HepG2 (cell line): ENCODE data around the gene PRKAB1. TPM values are rescaled to one million over a fixed set of nuclear protein-coding genes. Genes with fewer than 3 reads are reported as not detected.

Experiments
- ATAC-seq: fragments of 200-7000 bp; cut with Tn5 transposase; 3 replicates; pipeline ENCODE4 v1.9.1; 2020; ENCODE audit warnings: mild to moderate bottlenecking, moderate library complexity
- BruUV-seq: library from RNA; stranded (reverse); fragments of 400-500 nt; replicated peaks from 2 replicates; lab custom pipeline; 2021; lab: Mats Ljungman, UMichigan
- CTCF ChIA-PET: fragments of 300-600 bp; formaldehyde crosslinking; extraction: SDS; loops from one replicate; lab custom pipeline; 2021; ENCODE audit warnings: low total read pairs, inconsistent platforms, low intra/inter-chr PET ratio; lab: Yijun Ruan, JAX
- POLR2A ChIA-PET: fragments of 350-600 bp; sonication (Branson Sonifier 250); formaldehyde crosslinking; loops from one replicate; lab custom pipeline; 2020; ENCODE audit warnings: antibody characterized with exemption, inconsistent platforms; lab: Yijun Ruan, JAX
- DNase-seq: peaks from one replicate; pipeline ENCODE4 v3.0.0-alpha.2; 2015; ENCODE audit warnings: low spot score
- FAIRE-seq: peaks from 3 replicates; lab custom pipeline; 2011; peaks lifted over from hg19 to GRCh38; lab: Jason Lieb, UNC
- H2AFZ ChIP-seq: one replicate; pipeline ENCODE4 v1.6.1; 2011; ENCODE audit warnings: low read length, inconsistent platforms
- H3K27ac ChIP-seq: fragments of 300-600 bp; 3 replicates; pipeline ENCODE4 v1.8.0; 2011; ENCODE audit warnings: mixed run types, mild to moderate bottlenecking, mixed read lengths, low read length, inconsistent platforms; ENCODE audit not compliant: insufficient read depth; ENCODE audit errors: extremely low read length
- H3K27me3 ChIP-seq, 2 experiments: fragments of 200-600 bp in 1 of 2; 2 replicates in 1 of 2; 3 replicates in 1 of 2; pipeline versions ENCODE4 v1.6.0 to v1.8.0; 2011; ENCODE audit warnings: low read length in 2 of 2, mild to moderate bottlenecking in 2 of 2, moderate library complexity in 2 of 2, inconsistent platforms in 1 of 2; ENCODE audit not compliant: insufficient read depth in 2 of 2, control insufficient read depth in 1 of 2
- H3K36me3 ChIP-seq, 2 experiments: fragments of 200-600 bp in 1 of 2; replicated peaks in 1 of 2; 2 replicates in 1 of 2; 3 replicates in 1 of 2; pipeline versions ENCODE4 v1.5.1 to v1.8.0; 2011; ENCODE audit warnings: low read length in 2 of 2, inconsistent platforms in 1 of 2; ENCODE audit not compliant: insufficient read depth in 2 of 2, control insufficient read depth in 1 of 2
- H3K4me1 ChIP-seq: 2 replicates; pipeline ENCODE4 v1.5.1; 2012; ENCODE audit warnings: low read length, inconsistent platforms; ENCODE audit not compliant: insufficient read depth
- H3K4me2 ChIP-seq: 2 replicates; pipeline ENCODE4 v1.6.0; 2011; ENCODE audit warnings: low read depth, low read length, inconsistent platforms
- H3K4me3 ChIP-seq, 3 experiments: fragments of 200-600 bp in 1 of 3; sonication (generic), shearing (Covaris generic) in 1 of 3; replicated peaks in 1 of 3; 2 replicates each; pipeline ENCODE4 v1.5.1; 2011 to 2016; ENCODE audit warnings: low read length in 3 of 3, inconsistent platforms in 2 of 3, low read depth in 2 of 3, mild to moderate bottlenecking in 2 of 3, control low read depth in 1 of 3, mixed read lengths in 1 of 3; ENCODE audit not compliant: insufficient read depth in 1 of 3
- H3K79me2 ChIP-seq: one replicate; pipeline ENCODE4 v1.6.1; 2011; ENCODE audit warnings: low read length, inconsistent platforms; ENCODE audit not compliant: insufficient read depth
- H3K9ac ChIP-seq: 2 replicates; pipeline ENCODE4 v1.6.0; 2011; ENCODE audit warnings: mild to moderate bottlenecking, low read depth, low read length, inconsistent platforms; ENCODE audit not compliant: insufficient read depth
- H3K9me3 ChIP-seq: 2 replicates; pipeline ENCODE4 v1.5.1; 2012; ENCODE audit warnings: mild to moderate bottlenecking, low read length
- H4K20me1 ChIP-seq: 2 replicates; pipeline ENCODE4 v1.6.0; 2011; ENCODE audit warnings: inconsistent platforms, mild to moderate bottlenecking, low read length, moderate library complexity; ENCODE audit not compliant: insufficient read depth
- BHLHE40 ChIP-seq: IDR thresholded peaks from 2 replicates; pipeline ENCODE4 v1.6.1; 2011; ENCODE audit warnings: low read length, improper control_type of control experiment
- GABPA ChIP-seq, 2 experiments: IDR thresholded peaks; 2 replicates each; pipeline ENCODE4 v1.6.1; 2011 to 2016; ENCODE audit warnings: low read depth in 2 of 2, low read length in 1 of 2, missing biosample characterization in 1 of 2, missing genetic modification characterization in 1 of 2
- HDAC6 ChIP-seq: fragments of 200-600 bp; sonication (generic); IDR thresholded peaks from 2 replicates; pipeline ENCODE4 v1.7.0; 2017; ENCODE audit warnings: mild to moderate bottlenecking, antibody characterized with exemption, low read length, low read depth
- HMG20A ChIP-seq: IDR thresholded peaks from 2 replicates; pipeline ENCODE4 v1.6.1; 2016; ENCODE audit warnings: borderline replicate concordance
- MEIS1 ChIP-seq: sonication (generic); formaldehyde crosslinking; IDR thresholded peaks from 2 replicates; pipeline ENCODE4 v1.9.0; 2021; ENCODE audit warnings: mild to moderate bottlenecking, missing genetic modification reagents, moderate library complexity, borderline replicate concordance
- NFRKB ChIP-seq: fragments of 450-650 bp; IDR thresholded peaks from 2 replicates; pipeline ENCODE4 v1.6.1; 2017
- NRL ChIP-seq: sonication (generic); formaldehyde crosslinking; IDR thresholded peaks from 2 replicates; pipeline ENCODE4 v1.5.0; 2020; ENCODE audit warnings: missing genetic modification reagents, mild to moderate bottlenecking, moderate library complexity, borderline replicate concordance
- PHF21A ChIP-seq: sonication (generic); formaldehyde crosslinking; IDR thresholded peaks from 2 replicates; pipeline ENCODE4 v1.5.0; 2020; ENCODE audit warnings: mild to moderate bottlenecking, missing genetic modification reagents
- PHF8 ChIP-seq: sonication (generic); formaldehyde crosslinking; IDR thresholded peaks from 2 replicates; pipeline ENCODE4 v1.5.0; 2020; ENCODE audit warnings: missing genetic modification reagents
- ZBTB8A ChIP-seq: sonication (generic); formaldehyde crosslinking; IDR thresholded peaks from 2 replicates; pipeline ENCODE4 v1.4.0; 2020; ENCODE audit warnings: mild to moderate bottlenecking, low read depth, missing genetic modification reagents, borderline replicate concordance
- ZNF326 ChIP-seq: sonication (generic); formaldehyde crosslinking; IDR thresholded peaks from 2 replicates; pipeline ENCODE4 v1.4.0; 2020; ENCODE audit warnings: missing genetic modification reagents, borderline replicate concordance
- ZNF431 ChIP-seq: sonication (generic); formaldehyde crosslinking; IDR thresholded peaks from 2 replicates; pipeline ENCODE4 v1.9.0; 2022; ENCODE audit warnings: missing genetic modification reagents, low read depth, mild to moderate bottlenecking, borderline replicate concordance
- ZNF564 ChIP-seq: sonication (generic); formaldehyde crosslinking; IDR thresholded peaks from 2 replicates; pipeline ENCODE4 v1.8.1; 2023; ENCODE audit warnings: mild to moderate bottlenecking, missing genetic modification reagents
- ZSCAN22 ChIP-seq: sonication (generic); formaldehyde crosslinking; IDR thresholded peaks from 2 replicates; pipeline ENCODE4 v1.4.0; 2020; ENCODE audit warnings: mild to moderate bottlenecking, missing genetic modification reagents
- WGBS: methylation state at CpG from one replicate; pipeline ENCODE4 v1.1.6; 2017; ENCODE audit warnings: low lambda C conversion rate; 5-methylcytosine and 5-hydroxymethylcytosine counted together
- in situ Hi-C: cut with HindIII; loops from 2 replicates; pipeline ENCODE4 v1.10.0; 2017; ENCODE audit warnings: low pct_unique_long_range_greater_than_20kb; ENCODE audit not compliant: extremely low pct_ligation_motif_present
- intact Hi-C: fragments of 100-400 bp; cut with micrococcal nuclease; formaldehyde crosslinking; loops from one replicate; pipeline ENCODE4 v1.10.0; 2022; ENCODE audit not compliant: unreplicated experiment
- polyA plus RNA-seq, 8 experiments: library from polyadenylated mRNA; depleted of rRNA in 3 of 8; stranded (reverse) in 7 of 8; unstranded in 1 of 8; fragments of >200 nt; fragmentation: Illumina TruSeq in 4 of 8; extraction: Trizol in 4 of 8; gene quantifications; 2 replicates each; pipeline versions ENCODE4 v1.2.1 to v1.2.3, GENCODE V29; 2011 to 2016; ENCODE audit warnings: low read depth in 4 of 8, missing spikeins in 1 of 8, mixed read lengths in 1 of 8; ENCODE audit not compliant: insufficient read depth in 1 of 8
- total RNA-seq, 5 experiments: library from RNA; depleted of rRNA; stranded (reverse); fragments of >200 nt; fragmentation: Illumina TruSeq; extraction: Trizol; gene quantifications; 2 replicates each; pipeline ENCODE4 v1.2.3, GENCODE V29; 2016; ENCODE audit warnings: low read depth in 1 of 5
- TF ChIP-seq, protein P1 (sequence below): sonication (generic); formaldehyde crosslinking; IDR thresholded peaks from 2 replicates; pipeline ENCODE4 v1.4.0; 2020; ENCODE audit warnings: mild to moderate bottlenecking, low read depth, missing genetic modification reagents
- TF ChIP-seq, protein P2 (sequence below): sonication (generic); formaldehyde crosslinking; IDR thresholded peaks from 2 replicates; pipeline ENCODE4 v1.4.0; 2020; ENCODE audit warnings: mild to moderate bottlenecking, missing genetic modification reagents
- TF ChIP-seq, protein P3 (sequence below): sonication (generic); formaldehyde crosslinking; IDR thresholded peaks from 2 replicates; pipeline ENCODE4 v1.5.1; 2020; ENCODE audit warnings: missing genetic modification reagents, mild to moderate bottlenecking, borderline replicate concordance
- TF ChIP-seq, protein P4 (sequence below): sonication (generic); formaldehyde crosslinking; IDR thresholded peaks from 2 replicates; pipeline ENCODE4 v1.4.0; 2020; ENCODE audit warnings: missing genetic modification reagents
- TF ChIP-seq, protein P5 (sequence below): sonication (generic); formaldehyde crosslinking; IDR thresholded peaks from 2 replicates; pipeline ENCODE4 v1.5.0; 2020; ENCODE audit warnings: mild to moderate bottlenecking, low read depth, missing genetic modification reagents, borderline replicate concordance
- TF ChIP-seq, protein P6 (sequence below): sonication (generic); formaldehyde crosslinking; IDR thresholded peaks from 2 replicates; pipeline ENCODE4 v1.8.0; 2022; ENCODE audit warnings: mild to moderate bottlenecking, missing genetic modification reagents, moderate library complexity

The PRKAB1 gene
- total and polyA plus RNA-seq, 2 of the 13 experiments (the other 11 are each of a cell fraction or from before 2014, with no cell fraction given) = 28.4 to 35.5 TPM

DNA sequence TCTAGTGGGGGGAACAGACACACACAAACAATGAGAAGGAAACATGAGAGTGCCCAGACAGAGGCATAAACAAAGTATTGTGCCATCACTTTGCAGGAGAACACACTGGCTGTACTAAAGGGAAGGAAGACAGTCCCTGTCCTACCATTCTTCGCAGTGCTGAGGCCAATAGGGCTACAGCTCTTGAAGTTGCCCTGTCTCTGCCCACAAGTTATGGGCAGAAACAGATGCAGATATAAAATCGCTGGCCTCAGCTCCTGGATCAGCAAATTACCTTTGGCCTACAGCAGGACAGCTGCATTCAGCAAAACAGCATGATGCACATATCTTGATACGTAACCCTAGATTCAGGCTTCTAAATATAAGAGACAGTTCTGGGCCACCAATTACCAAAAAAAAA is 23.0 kb upstream of the PRKAB1 start:
- Histone ChIP-seq H3K4me3 (no peak overlapping the region), H3K79me2 (no peaks in the 10 kb centered on the region), H3K4me1 (no peaks in the 10 kb centered on the region), H4K20me1 (no peaks in the 10 kb centered on the region), H2AFZ (no peak overlapping the region), H3K4me2 (no peak overlapping the region), H3K36me3 (no peaks in the 10 kb centered on the region), H3K27ac (no peak overlapping the region), H3K27me3 (no peaks in the 10 kb centered on the region; a peak in 2 of 5 replicates), H3K9ac (no peak overlapping the region), H3K9me3 (no peaks in the 10 kb centered on the region)
- WGBS = 38% methylated on average over 3 of the region's 3 CpGs
- no peak for ATAC-seq
- BruUV-seq = no TSS peak
- intact Hi-C loops = no loop called here
- POLR2A ChIA-PET = no interaction called here
- CTCF ChIA-PET = no interaction called here
- no peak for FAIRE-seq
- no peak for DNase-seq
- TF ChIP-seq HMG20A = no peak
- TF ChIP-seq GABPA (IDR thresholded peaks at IDR 0.05; ENCODE audit: low read depth, low read length) = no peak
- TF ChIP-seq GABPA (CRISPR knock-in tag; IDR thresholded peaks at IDR 0.05; ENCODE audit: low read depth) = no peak
- TF ChIP-seq BHLHE40 = no peak
- TF ChIP-seq ZNF431 = no peak
- no peak for TF ChIP-seq MEIS1 (CRISPR knock-in tag)
- TF ChIP-seq PHF21A (CRISPR knock-in tag) = no peak
- TF ChIP-seq, protein P1, sequence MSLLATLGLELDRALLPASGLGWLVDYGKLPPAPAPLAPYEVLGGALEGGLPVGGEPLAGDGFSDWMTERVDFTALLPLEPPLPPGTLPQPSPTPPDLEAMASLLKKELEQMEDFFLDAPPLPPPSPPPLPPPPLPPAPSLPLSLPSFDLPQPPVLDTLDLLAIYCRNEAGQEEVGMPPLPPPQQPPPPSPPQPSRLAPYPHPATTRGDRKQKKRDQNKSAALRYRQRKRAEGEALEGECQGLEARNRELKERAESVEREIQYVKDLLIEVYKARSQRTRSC = no peak
- TF ChIP-seq NRL (CRISPR knock-in tag) = no peak
- no peak for TF ChIP-seq ZNF564 (CRISPR knock-in tag)
- no peak for TF ChIP-seq PHF8 (CRISPR knock-in tag)
- TF ChIP-seq NFRKB = no peak
- no peak for TF ChIP-seq ZNF326 (CRISPR knock-in tag)
- TF ChIP-seq, protein P2, sequence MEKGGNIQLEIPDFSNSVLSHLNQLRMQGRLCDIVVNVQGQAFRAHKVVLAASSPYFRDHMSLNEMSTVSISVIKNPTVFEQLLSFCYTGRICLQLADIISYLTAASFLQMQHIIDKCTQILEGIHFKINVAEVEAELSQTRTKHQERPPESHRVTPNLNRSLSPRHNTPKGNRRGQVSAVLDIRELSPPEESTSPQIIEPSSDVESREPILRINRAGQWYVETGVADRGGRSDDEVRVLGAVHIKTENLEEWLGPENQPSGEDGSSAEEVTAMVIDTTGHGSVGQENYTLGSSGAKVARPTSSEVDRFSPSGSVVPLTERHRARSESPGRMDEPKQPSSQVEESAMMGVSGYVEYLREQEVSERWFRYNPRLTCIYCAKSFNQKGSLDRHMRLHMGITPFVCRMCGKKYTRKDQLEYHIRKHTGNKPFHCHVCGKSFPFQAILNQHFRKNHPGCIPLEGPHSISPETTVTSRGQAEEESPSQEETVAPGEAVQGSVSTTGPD = no peak
- TF ChIP-seq ZBTB8A (CRISPR knock-in tag) = no peak
- no peak for TF ChIP-seq ZSCAN22 (CRISPR knock-in tag)
- TF ChIP-seq, protein P3, sequence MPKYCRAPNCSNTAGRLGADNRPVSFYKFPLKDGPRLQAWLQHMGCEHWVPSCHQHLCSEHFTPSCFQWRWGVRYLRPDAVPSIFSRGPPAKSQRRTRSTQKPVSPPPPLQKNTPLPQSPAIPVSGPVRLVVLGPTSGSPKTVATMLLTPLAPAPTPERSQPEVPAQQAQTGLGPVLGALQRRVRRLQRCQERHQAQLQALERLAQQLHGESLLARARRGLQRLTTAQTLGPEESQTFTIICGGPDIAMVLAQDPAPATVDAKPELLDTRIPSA (CRISPR knock-in tag) = no peak
- TF ChIP-seq, protein P4, sequence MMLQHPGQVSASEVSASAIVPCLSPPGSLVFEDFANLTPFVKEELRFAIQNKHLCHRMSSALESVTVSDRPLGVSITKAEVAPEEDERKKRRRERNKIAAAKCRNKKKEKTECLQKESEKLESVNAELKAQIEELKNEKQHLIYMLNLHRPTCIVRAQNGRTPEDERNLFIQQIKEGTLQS (CRISPR knock-in tag) = no peak
- TF ChIP-seq, protein P5, sequence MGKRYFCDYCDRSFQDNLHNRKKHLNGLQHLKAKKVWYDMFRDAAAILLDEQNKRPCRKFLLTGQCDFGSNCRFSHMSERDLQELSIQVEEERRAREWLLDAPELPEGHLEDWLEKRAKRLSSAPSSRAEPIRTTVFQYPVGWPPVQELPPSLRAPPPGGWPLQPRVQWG (CRISPR knock-in tag) = no peak
- TF ChIP-seq, protein P6, sequence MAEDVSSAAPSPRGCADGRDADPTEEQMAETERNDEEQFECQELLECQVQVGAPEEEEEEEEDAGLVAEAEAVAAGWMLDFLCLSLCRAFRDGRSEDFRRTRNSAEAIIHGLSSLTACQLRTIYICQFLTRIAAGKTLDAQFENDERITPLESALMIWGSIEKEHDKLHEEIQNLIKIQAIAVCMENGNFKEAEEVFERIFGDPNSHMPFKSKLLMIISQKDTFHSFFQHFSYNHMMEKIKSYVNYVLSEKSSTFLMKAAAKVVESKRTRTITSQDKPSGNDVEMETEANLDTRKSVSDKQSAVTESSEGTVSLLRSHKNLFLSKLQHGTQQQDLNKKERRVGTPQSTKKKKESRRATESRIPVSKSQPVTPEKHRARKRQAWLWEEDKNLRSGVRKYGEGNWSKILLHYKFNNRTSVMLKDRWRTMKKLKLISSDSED = no peak
- no peak for TF ChIP-seq HDAC6
- in situ Hi-C loops = no loop called here
